HG02610 (cell line): Measurements from ENCODE around the gene KRT86.

Source experiments
- ATAC-seq: cut with Tn5 transposase; IDR thresholded peaks from one replicate; pipeline ENCODE4 v1.9.1; 2021; ENCODE audit warnings: mild to moderate bottlenecking, moderate library complexity; ENCODE audit not compliant: unreplicated experiment

The KRT86 gene

DNA sequence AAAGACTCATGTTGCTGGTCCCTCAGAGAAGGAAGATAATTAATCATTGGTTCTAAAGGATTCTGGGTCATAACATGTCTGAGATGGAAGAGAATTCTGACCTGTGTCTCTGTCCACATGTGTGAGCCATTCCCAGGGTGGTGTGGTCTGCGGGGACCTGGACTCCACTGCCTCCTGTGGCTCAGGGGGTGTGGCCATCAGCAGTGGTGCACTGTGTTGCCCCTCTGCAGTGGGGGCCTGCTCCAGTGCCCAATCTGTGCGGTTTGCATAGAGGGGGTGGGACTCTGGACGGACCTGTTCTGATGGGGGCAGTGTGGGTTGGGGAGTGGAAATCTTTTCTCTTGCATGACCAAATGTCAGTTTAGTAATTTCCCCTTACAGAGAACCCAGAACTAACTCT is 79.3 kb downstream of the KRT86 start:
- ATAC-seq: no peak

DNA sequence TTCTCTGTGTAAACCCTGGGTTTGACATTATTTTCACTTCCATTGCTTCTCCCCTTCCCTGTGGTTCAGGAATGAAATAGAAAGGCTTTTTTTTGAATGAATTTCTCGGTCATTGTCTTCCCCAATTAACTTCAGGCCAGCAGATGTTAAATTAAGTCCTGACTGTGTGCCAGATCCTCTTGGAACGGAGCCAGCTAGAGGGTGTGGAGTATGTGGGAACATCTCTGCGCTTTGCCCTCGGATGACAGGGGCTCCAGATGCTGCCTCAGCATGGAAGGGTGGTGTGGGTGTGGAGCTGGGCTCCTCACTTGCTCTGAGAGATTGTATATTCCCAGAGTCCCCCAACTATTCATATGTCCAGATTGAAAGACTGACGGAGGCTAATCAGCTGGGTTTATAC is 79.8 kb downstream of the KRT86 start:
- ATAC-seq: no peak

DNA sequence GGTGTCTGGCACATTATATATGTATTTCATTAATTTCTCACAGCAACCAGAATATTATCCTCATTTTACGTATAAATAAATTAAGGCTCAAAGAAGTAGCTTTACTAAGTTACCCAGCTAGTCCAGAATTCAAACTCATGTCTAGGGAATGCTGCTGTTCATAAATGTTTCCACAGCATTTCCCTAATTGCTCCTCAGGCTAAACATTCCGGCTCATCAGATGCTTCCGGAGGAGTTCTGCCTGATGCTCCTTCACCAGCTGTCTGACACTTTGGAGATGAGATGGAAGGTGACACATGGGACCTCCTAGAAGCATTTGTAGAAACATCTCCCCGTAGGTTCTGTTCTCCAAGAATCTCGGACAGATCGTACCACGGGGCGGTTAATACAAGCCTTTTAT is 80.7 kb downstream of the KRT86 start:
- ATAC-seq: no peak

DNA sequence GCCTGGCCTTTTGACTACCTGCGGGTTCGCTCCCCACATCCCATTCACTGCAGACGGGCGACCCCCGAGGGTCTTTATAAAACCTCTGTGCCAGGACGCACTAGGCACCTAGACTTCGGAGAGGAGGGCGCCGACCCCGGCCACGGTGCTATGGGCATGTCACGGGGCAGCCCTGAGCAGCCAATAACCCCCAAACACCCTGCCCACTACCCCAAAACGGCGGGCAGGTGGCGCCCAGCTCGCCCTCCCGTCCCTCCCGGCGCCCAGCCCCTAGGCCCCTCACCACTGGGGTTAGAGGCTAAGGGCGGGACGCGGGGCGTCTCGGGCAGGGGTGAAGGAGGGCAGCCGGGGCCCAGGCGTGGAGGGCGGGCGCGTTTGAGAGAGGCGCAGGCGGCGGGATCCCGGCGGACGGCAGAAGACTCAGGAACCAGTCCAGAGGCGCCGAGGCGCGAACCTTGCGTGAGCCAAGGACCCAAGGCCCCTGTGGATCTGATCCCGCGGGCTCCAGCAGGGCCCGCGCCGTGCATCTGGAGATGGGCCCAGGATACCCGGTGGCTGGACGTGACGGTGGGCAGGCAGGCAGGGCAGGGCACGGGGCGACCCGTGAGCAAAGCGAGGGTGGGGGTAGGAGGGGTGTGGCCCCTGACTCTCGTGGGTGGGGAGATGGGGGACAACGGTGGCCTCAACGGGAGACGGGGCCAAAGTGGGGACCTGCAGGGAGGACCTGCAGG is 81.8 kb downstream of the KRT86 start:
- ATAC-seq: no peak

DNA sequence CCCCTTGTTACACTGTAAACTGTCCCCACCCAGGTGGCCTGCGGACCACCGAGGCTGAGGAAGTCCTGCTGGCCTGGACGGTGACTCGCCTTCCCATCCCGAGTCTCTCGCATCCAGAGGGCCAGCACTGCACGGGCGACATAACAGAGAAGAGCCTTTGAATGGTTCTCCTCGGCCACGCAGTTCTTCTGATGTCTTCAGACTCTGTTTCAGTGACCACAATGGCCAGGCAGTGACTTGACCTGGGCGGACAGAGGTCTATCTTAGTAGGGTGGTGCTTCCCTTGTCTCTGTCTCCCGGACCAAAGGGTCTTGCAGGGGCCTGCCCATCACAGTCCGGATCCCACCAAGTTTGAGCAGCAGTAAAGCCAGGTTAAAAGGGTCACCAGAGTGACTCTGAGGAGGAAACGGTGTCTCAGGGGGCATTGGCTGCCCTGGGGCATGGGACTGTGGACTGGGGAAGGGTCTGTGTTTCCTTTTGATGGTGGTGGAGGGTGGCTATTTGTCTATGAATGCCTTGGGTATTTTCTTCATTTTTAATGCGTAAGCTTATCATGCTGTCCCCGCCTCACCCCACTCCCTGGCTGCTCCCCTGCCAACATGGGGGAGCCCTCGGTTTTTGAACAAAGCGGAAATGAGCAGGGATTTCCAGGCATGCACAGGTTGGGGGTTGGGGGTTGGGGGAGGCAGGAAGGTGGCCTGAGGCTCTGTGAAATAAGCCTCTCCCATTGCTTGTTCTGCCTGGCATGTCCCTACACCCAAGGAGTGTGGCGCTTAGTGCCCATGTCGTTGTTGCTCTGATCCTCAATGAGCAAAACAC is 82.5 kb downstream of the KRT86 start:
- no peak for ATAC-seq
